ENCODE data around the gene SLC22A7.
A peak's percentile ranks its signal among the peaks of the same experiment; 100 is the strongest.
"Not testable (repeated sequence)": the region's sequence is repeated elsewhere in the genome, so short reads cannot be mapped to it uniquely, and the experiment has no call there.

The SLC22A7 gene

GRCh38 chr6:43301081-43301870 is 3.2 kb downstream of the SLC22A7 start:
- Histone ChIP-seq H3K4me1 (ENCODE audit: control insufficient read depth, insufficient read depth, low read length) (no peaks in the 10 kb centered on the region), H3K27ac (ENCODE audit: low read depth, low read length) (no peak overlapping the region), H3K27me3 (ENCODE audit: control insufficient read depth, insufficient read depth, low read length) (peaks cover 3% of the 10 kb centered on the region), H3K36me3 (ENCODE audit: control insufficient read depth, insufficient read depth, low read length) (no peaks in the 10 kb centered on the region), H3K9ac (ENCODE audit: low read length) (no peak overlapping the region), H3K4me3 (ENCODE audit: low read length) (no peak overlapping the region)

- Histone ChIP-seq H3K9ac (ENCODE audit: low read length) (no peak overlapping the region), H3K36me3 (ENCODE audit: control insufficient read depth, insufficient read depth, low read length) (no peaks in the 10 kb centered on the region), H3K4me3 (ENCODE audit: low read length) (no peak overlapping the region), H3K4me1 (ENCODE audit: control insufficient read depth, insufficient read depth, low read length) (no peaks in the 10 kb centered on the region), H3K27ac (ENCODE audit: low read depth, low read length) (no peak overlapping the region), H3K27me3 (ENCODE audit: control insufficient read depth, insufficient read depth, low read length) (peaks cover 3% of the 10 kb centered on the region)
Observed at GRCh38 chr6:43302126-43302525, 4.1 kb downstream of the SLC22A7 start.

- H3K4me1 ChIP-seq (ENCODE audit: control insufficient read depth, insufficient read depth, low read length); H3K27ac ChIP-seq (ENCODE audit: low read depth, low read length); H3K4me3 ChIP-seq (ENCODE audit: low read length); H3K36me3 ChIP-seq (ENCODE audit: control insufficient read depth, insufficient read depth, low read length); H3K27me3 ChIP-seq (ENCODE audit: control insufficient read depth, insufficient read depth, low read length); H3K9ac ChIP-seq (ENCODE audit: low read length): not testable (repeated sequence)
Observed at GRCh38 chr6:43303006-43303405, 4.9 kb downstream of the SLC22A7 start.

- Histone ChIP-seq H3K27me3 (ENCODE audit: control insufficient read depth, insufficient read depth, low read length) (peaks cover 7% of the 10 kb centered on the region), H3K4me1 (ENCODE audit: control insufficient read depth, insufficient read depth, low read length) (no peaks in the 10 kb centered on the region), H3K9ac (ENCODE audit: low read length) (no peak overlapping the region), H3K4me3 (ENCODE audit: low read length) (no peak overlapping the region), H3K36me3 (ENCODE audit: control insufficient read depth, insufficient read depth, low read length) (no peaks in the 10 kb centered on the region), H3K27ac (ENCODE audit: low read depth, low read length) (no peak overlapping the region)
Observed at GRCh38 chr6:43303751-43304331, 5.8 kb downstream of the SLC22A7 start.

- Histone ChIP-seq H3K27ac (ENCODE audit: low read depth, low read length) (no peak overlapping the region), H3K9ac (ENCODE audit: low read length) (no peak overlapping the region), H3K36me3 (ENCODE audit: control insufficient read depth, insufficient read depth, low read length) (no peaks in the 10 kb centered on the region), H3K4me3 (ENCODE audit: low read length) (no peak overlapping the region), H3K4me1 (ENCODE audit: control insufficient read depth, insufficient read depth, low read length) (no peaks in the 10 kb centered on the region), H3K27me3 (ENCODE audit: control insufficient read depth, insufficient read depth, low read length) (peaks cover 7% of the 10 kb centered on the region)
Observed at GRCh38 chr6:43304361-43304760, 6.3 kb downstream of the SLC22A7 start.

GRCh38 chr6:43304882-43305281 is 6.8 kb downstream of the SLC22A7 start:
- peaks cover 7% of the 10 kb centered on the region for H3K27me3 ChIP-seq (ENCODE audit: control insufficient read depth, insufficient read depth, low read length)
- no peak overlapping the region for H3K4me3 ChIP-seq (ENCODE audit: low read length)
- no peaks in the 10 kb centered on the region for H3K36me3 ChIP-seq (ENCODE audit: control insufficient read depth, insufficient read depth, low read length)
- H3K27ac ChIP-seq (ENCODE audit: low read depth, low read length): no peak overlapping the region
- no peak overlapping the region for H3K9ac ChIP-seq (ENCODE audit: low read length)
- H3K4me1 ChIP-seq (ENCODE audit: control insufficient read depth, insufficient read depth, low read length): no peaks in the 10 kb centered on the region

- Histone ChIP-seq H3K27ac (ENCODE audit: low read depth, low read length) (no peak overlapping the region), H3K4me1 (ENCODE audit: control insufficient read depth, insufficient read depth, low read length) (no peaks in the 10 kb centered on the region), H3K36me3 (ENCODE audit: control insufficient read depth, insufficient read depth, low read length) (no peaks in the 10 kb centered on the region), H3K4me3 (ENCODE audit: low read length) (no peak overlapping the region), H3K27me3 (ENCODE audit: control insufficient read depth, insufficient read depth, low read length) (peaks cover 7% of the 10 kb centered on the region), H3K9ac (ENCODE audit: low read length) (no peak overlapping the region)
Observed at GRCh38 chr6:43306086-43306485, 8.0 kb downstream of the SLC22A7 start.

GRCh38 chr6:43307451-43308100 is 9.5 kb downstream of the SLC22A7 start:
- Histone ChIP-seq H3K27me3 (ENCODE audit: control insufficient read depth, insufficient read depth, low read length) (peaks cover 4% of the 10 kb centered on the region), H3K4me1 (ENCODE audit: control insufficient read depth, insufficient read depth, low read length) (no peaks in the 10 kb centered on the region), H3K4me3 (ENCODE audit: low read length) (no peak overlapping the region), H3K27ac (ENCODE audit: low read depth, low read length) (no peak overlapping the region), H3K36me3 (ENCODE audit: control insufficient read depth, insufficient read depth, low read length) (no peaks in the 10 kb centered on the region), H3K9ac (ENCODE audit: low read length) (no peak overlapping the region)

- peak within 1 kb of the TSS; percentile 60 for H3K4me3 ChIP-seq (ENCODE audit: low read length)
- H3K27me3 ChIP-seq (ENCODE audit: control insufficient read depth, insufficient read depth, low read length): peaks cover 4% of the 10 kb centered on the region
- H3K4me1 ChIP-seq (ENCODE audit: control insufficient read depth, insufficient read depth, low read length): no peaks in the 10 kb centered on the region
- H3K36me3 ChIP-seq (ENCODE audit: control insufficient read depth, insufficient read depth, low read length): no peaks in the 10 kb centered on the region
- no peak within 1 kb of the TSS for H3K27ac ChIP-seq (ENCODE audit: low read depth, low read length)
- H3K9ac ChIP-seq (ENCODE audit: low read length): no peak within 1 kb of the TSS
Observed at GRCh38 chr6:43308101-43308989, 10.3 kb downstream of the SLC22A7 start, which contains the start of gene CRIP3. Gene CRIP3, minus strand, starts transcription at chr6:43308826. Its CDS starts 34 bp downstream, at chr6:43308792.

- Histone ChIP-seq H3K9ac (ENCODE audit: low read length) (no peak overlapping the region), H3K27me3 (ENCODE audit: control insufficient read depth, insufficient read depth, low read length) (peaks cover 4% of the 10 kb centered on the region), H3K36me3 (ENCODE audit: control insufficient read depth, insufficient read depth, low read length) (no peaks in the 10 kb centered on the region), H3K4me3 (ENCODE audit: low read length) (peak overlapping the region; percentile 60), H3K27ac (ENCODE audit: low read depth, low read length) (no peak overlapping the region), H3K4me1 (ENCODE audit: control insufficient read depth, insufficient read depth, low read length) (no peaks in the 10 kb centered on the region)
Observed at GRCh38 chr6:43308990-43309477, 11.0 kb downstream of the SLC22A7 start.

- no peak overlapping the region for H3K27ac ChIP-seq (ENCODE audit: low read depth, low read length)
- no peaks in the 10 kb centered on the region for H3K4me1 ChIP-seq (ENCODE audit: control insufficient read depth, insufficient read depth, low read length)
- H3K27me3 ChIP-seq (ENCODE audit: control insufficient read depth, insufficient read depth, low read length): peaks cover 4% of the 10 kb centered on the region
- H3K4me3 ChIP-seq (ENCODE audit: low read length): no peak overlapping the region
- no peaks in the 10 kb centered on the region for H3K36me3 ChIP-seq (ENCODE audit: control insufficient read depth, insufficient read depth, low read length)
- H3K9ac ChIP-seq (ENCODE audit: low read length): no peak overlapping the region
Observed at GRCh38 chr6:43310134-43310533, 12.1 kb downstream of the SLC22A7 start.

GRCh38 chr6:43310624-43311023 is 12.6 kb downstream of the SLC22A7 start:
- H3K4me1 ChIP-seq (ENCODE audit: control insufficient read depth, insufficient read depth, low read length): no peaks in the 10 kb centered on the region
- H3K27ac ChIP-seq (ENCODE audit: low read depth, low read length): no peak overlapping the region
- H3K27me3 ChIP-seq (ENCODE audit: control insufficient read depth, insufficient read depth, low read length): peaks cover 4% of the 10 kb centered on the region
- no peaks in the 10 kb centered on the region for H3K36me3 ChIP-seq (ENCODE audit: control insufficient read depth, insufficient read depth, low read length)
- H3K4me3 ChIP-seq (ENCODE audit: low read length): no peak overlapping the region
- no peak overlapping the region for H3K9ac ChIP-seq (ENCODE audit: low read length)

All from rectal smooth muscle tissue (tissue), 1 donor.